CD4-positive, alpha-beta T cell treated with Interleukin-17A for 4 hours (primary cell): ENCODE data around the gene ZNF496.
A peak's percentile ranks its signal among the peaks of the same experiment; 100 is the strongest.
"Not testable (repeated sequence)": the region's sequence is repeated elsewhere in the genome, so short reads cannot be mapped to it uniquely, and the experiment has no call there.

Experiments used
- DNase-seq: peaks from one replicate; pipeline ENCODE4 v3.0.0-alpha.2; 2020; ENCODE audit warnings: mixed read lengths

The ZNF496 gene

GRCh38 chr1:247331525-247332214, at the start of gene ZNF496:
ZNF496 (minus strand) TSS chr1:247331867; CDS start chr1:247329578, 2,289 bp downstream.
- DNase-seq = peak; percentile 62

GRCh38 chr1:247378334-247379073, 46.8 kb upstream of the ZNF496 start:
- no peak for DNase-seq

GRCh38 chr1:247377656-247378055, 46.0 kb upstream of the ZNF496 start:
- DNase-seq = not testable (repeated sequence)

GRCh38 chr1:247376659-247377058, 45.0 kb upstream of the ZNF496 start:
- no peak for DNase-seq

GRCh38 chr1:247375747-247376146, 44.1 kb upstream of the ZNF496 start:
- no peak for DNase-seq

GRCh38 chr1:247374651-247375334, 43.1 kb upstream of the ZNF496 start:
- DNase-seq = not testable (repeated sequence)

- DNase-seq = peak; percentile 76
Measured at GRCh38 chr1:247373721-247374141, 42.1 kb upstream of the ZNF496 start.

- no peak for DNase-seq
Measured at GRCh38 chr1:247371801-247372259, 40.2 kb upstream of the ZNF496 start.

GRCh38 chr1:247370786-247371732, 39.4 kb upstream of the ZNF496 start:
- DNase-seq = no peak

- no peak for DNase-seq
Measured at GRCh38 chr1:247368490-247369145, 37.0 kb upstream of the ZNF496 start.

- no peak for DNase-seq
Measured at GRCh38 chr1:247367786-247368422, 36.2 kb upstream of the ZNF496 start.

- DNase-seq = no peak
Measured at GRCh38 chr1:247366926-247367645, 35.4 kb upstream of the ZNF496 start.

GRCh38 chr1:247366345-247366744, 34.7 kb upstream of the ZNF496 start:
- not testable (repeated sequence) for DNase-seq

- DNase-seq = no peak
Measured at GRCh38 chr1:247365023-247365422, 33.4 kb upstream of the ZNF496 start.

- not testable (repeated sequence) for DNase-seq
Measured at GRCh38 chr1:247363000-247363399, 31.3 kb upstream of the ZNF496 start.

GRCh38 chr1:247362153-247362552, 30.5 kb upstream of the ZNF496 start:
- DNase-seq = no peak

- DNase-seq = no peak
Measured at GRCh38 chr1:247360991-247361731, 29.5 kb upstream of the ZNF496 start.

GRCh38 chr1:247360116-247360898, 28.6 kb upstream of the ZNF496 start:
- DNase-seq = no peak

- no peak for DNase-seq
Measured at GRCh38 chr1:247359559-247359958, 27.9 kb upstream of the ZNF496 start.
